Measurements from ENCODE around the gene PCOLCE2.

GRCh38 chr3:142898346-142899213 lies 9.7 kb upstream of the PCOLCE2 start:
- TF ChIP-seq SUZ12 (IDR thresholded peaks at IDR 0.05) (no peak), ZNF384 (IDR thresholded peaks at IDR 0.05) (no peak), L3MBTL2 (conservative IDR thresholded peaks at IDR 0.05) (no peak), FOXM1 (IDR thresholded peaks at IDR 0.05; ENCODE audit: borderline replicate concordance) (no peak), PKNOX1 (IDR thresholded peaks at IDR 0.05) (no peak), FOXK2 (IDR thresholded peaks at IDR 0.05) (no peak), HDGF (IDR thresholded peaks at IDR 0.05; ENCODE audit: borderline replicate concordance) (no peak), LEF1 (IDR thresholded peaks at IDR 0.05; ENCODE audit: borderline replicate concordance) (no peak), SP1 (IDR thresholded peaks at IDR 0.05) (no peak), FOXA1 (IDR thresholded peaks at IDR 0.05) (no peak), NFRKB (IDR thresholded peaks at IDR 0.05) (no peak), ELF4 (IDR thresholded peaks at IDR 0.05) (no peak), BHLHE40 (IDR thresholded peaks at IDR 0.05; ENCODE audit: borderline replicate concordance) (no peak)

Data from HEK293T (cell line).